Lung (tissue), 12 donors: ENCODE measurements around the gene SPAG5. TPM values are rescaled to one million over a fixed set of nuclear protein-coding genes. Genes with fewer than 3 reads are reported as not detected.
A peak's percentile ranks its signal among the peaks of the same experiment; 100 is the strongest.

ENCODE experiments used
- ATAC-seq: fragments of 200-7000 bp; cut with Tn5 transposase; one replicate; pipeline ENCODE4 v1.9.1; 2020; ENCODE audit warnings: moderate number of reproducible peaks; ENCODE audit not compliant: insufficient read depth, low FRiP score
- DNase-seq, 3 donors: peaks; one replicate each; pipeline ENCODE4 v3.0.0-alpha.2; 2013 to 2017
- H3K27ac ChIP-seq, 2 donors: one replicate each; pipeline ENCODE4 v1.5.1; 2013; ENCODE audit warnings: mild to moderate bottlenecking in 2 of 2, moderate library complexity in 2 of 2, control low read depth in 1 of 2, inconsistent platforms in 1 of 2, low read depth in 1 of 2, low read length in 1 of 2
- H3K27me3 ChIP-seq, 3 donors: one replicate each; pipeline ENCODE4 v1.5.1; 2013; ENCODE audit warnings: low read length in 2 of 3; ENCODE audit not compliant: control insufficient read depth in 3 of 3, insufficient read depth in 3 of 3
- H3K36me3 ChIP-seq, 4 donors: one replicate each; pipeline ENCODE4 v1.5.1; 2013; ENCODE audit warnings: low read length in 4 of 4, mild to moderate bottlenecking in 1 of 4, moderate library complexity in 1 of 4; ENCODE audit not compliant: control insufficient read depth in 4 of 4, insufficient read depth in 4 of 4
- H3K4me1 ChIP-seq, 5 donors: one replicate each; pipeline ENCODE4 v1.5.1; 2013; ENCODE audit warnings: low read length in 5 of 5, mild to moderate bottlenecking in 2 of 5, moderate library complexity in 1 of 5; ENCODE audit not compliant: control insufficient read depth in 5 of 5, insufficient read depth in 5 of 5
- H3K4me3 ChIP-seq: one replicate; pipeline ENCODE4 v1.5.1; 2013; ENCODE audit warnings: mild to moderate bottlenecking, control low read depth, moderate library complexity
- H3K9ac ChIP-seq, 2 donors: one replicate each; pipeline ENCODE4 v1.5.1; 2013; ENCODE audit warnings: low read length in 2 of 2, control low read depth in 1 of 2; ENCODE audit not compliant: insufficient read depth in 1 of 2
- H3K9me3 ChIP-seq, 4 donors: one replicate each; pipeline ENCODE4 v1.5.1; 2013; ENCODE audit warnings: low read length in 3 of 4, mild to moderate bottlenecking in 1 of 4, moderate library complexity in 1 of 4; ENCODE audit not compliant: control insufficient read depth in 4 of 4, insufficient read depth in 3 of 4
- WGBS, 2 donors: extraction: QIAGEN DNeasy Blood & Tissue Kit; methylation state at CpG; one replicate each; pipeline ENCODE4 v1.1.7; 2013; 5-methylcytosine and 5-hydroxymethylcytosine counted together
- polyA plus RNA-seq, 2 donors: library from polyadenylated mRNA; stranded (reverse); fragments of 200-250 nt; gene quantifications; one replicate each; pipeline ENCODE4 v1.2.1, GENCODE V29; 2013
- total RNA-seq, 2 donors: library from RNA; depleted of rRNA in 1 of 2; stranded (reverse); fragments of >200 nt in 1 of 2; gene quantifications; one replicate each; pipeline ENCODE4 v1.2.1, GENCODE V29; 2014 to 2021
- TF ChIP-seq, protein P1 (sequence below): IDR thresholded peaks from 2 replicates; pipeline ENCODE4 v1.5.1; 2012; ENCODE audit warnings: mild to moderate bottlenecking; ENCODE audit errors: control extremely low read depth, extremely low read depth
- donor health status: control.
- donor health status: control.
- donor health status: Bipolar disorder and iron deficiency.
- donor health status: healthy.
- donor health status: DM: yes; HTN: yes; CAD: no.

SPAG5 gene
- total and polyA plus RNA-seq, 4 donors, result 6.3 to 15.0 (median 10.2) TPM

DNA sequence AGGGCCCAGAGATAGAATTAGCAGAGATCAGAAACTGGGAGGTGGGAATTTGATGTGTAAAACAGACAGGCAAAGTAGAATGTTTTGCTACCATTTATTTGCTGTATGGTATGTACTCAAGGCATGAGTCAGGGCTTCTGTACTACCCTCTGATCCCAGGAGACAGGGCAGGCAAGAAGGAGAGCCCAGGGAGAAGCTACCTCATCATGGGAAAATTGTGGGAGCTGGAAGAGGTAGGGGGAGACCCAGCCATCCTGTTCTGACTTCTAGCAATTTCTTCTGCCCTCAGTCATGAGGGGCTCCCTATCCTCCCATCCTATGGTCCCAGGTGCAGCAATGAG is 25.8 kb downstream of the SPAG5 start:
- no peak for ATAC-seq
- peaks cover 0 to 5% (median under 1%) of the 10 kb centered on the region in 4 donors for H3K36me3 ChIP-seq
- TF ChIP-seq, protein P1, sequence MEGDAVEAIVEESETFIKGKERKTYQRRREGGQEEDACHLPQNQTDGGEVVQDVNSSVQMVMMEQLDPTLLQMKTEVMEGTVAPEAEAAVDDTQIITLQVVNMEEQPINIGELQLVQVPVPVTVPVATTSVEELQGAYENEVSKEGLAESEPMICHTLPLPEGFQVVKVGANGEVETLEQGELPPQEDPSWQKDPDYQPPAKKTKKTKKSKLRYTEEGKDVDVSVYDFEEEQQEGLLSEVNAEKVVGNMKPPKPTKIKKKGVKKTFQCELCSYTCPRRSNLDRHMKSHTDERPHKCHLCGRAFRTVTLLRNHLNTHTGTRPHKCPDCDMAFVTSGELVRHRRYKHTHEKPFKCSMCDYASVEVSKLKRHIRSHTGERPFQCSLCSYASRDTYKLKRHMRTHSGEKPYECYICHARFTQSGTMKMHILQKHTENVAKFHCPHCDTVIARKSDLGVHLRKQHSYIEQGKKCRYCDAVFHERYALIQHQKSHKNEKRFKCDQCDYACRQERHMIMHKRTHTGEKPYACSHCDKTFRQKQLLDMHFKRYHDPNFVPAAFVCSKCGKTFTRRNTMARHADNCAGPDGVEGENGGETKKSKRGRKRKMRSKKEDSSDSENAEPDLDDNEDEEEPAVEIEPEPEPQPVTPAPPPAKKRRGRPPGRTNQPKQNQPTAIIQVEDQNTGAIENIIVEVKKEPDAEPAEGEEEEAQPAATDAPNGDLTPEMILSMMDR, result no peak
- no peaks in the 10 kb centered on the region for H3K9me3 ChIP-seq
- no peak overlapping the region for H3K27ac ChIP-seq
- DNase-seq, result no peak
- peak overlapping the region in 1 of 2 donors; percentile 13 for H3K9ac ChIP-seq
- H3K27me3 ChIP-seq, result no peaks in the 10 kb centered on the region
- no peak overlapping the region for H3K4me3 ChIP-seq
- peaks cover 0 to 39% (median 0%) of the 10 kb centered on the region in 5 donors for H3K4me1 ChIP-seq

DNA sequence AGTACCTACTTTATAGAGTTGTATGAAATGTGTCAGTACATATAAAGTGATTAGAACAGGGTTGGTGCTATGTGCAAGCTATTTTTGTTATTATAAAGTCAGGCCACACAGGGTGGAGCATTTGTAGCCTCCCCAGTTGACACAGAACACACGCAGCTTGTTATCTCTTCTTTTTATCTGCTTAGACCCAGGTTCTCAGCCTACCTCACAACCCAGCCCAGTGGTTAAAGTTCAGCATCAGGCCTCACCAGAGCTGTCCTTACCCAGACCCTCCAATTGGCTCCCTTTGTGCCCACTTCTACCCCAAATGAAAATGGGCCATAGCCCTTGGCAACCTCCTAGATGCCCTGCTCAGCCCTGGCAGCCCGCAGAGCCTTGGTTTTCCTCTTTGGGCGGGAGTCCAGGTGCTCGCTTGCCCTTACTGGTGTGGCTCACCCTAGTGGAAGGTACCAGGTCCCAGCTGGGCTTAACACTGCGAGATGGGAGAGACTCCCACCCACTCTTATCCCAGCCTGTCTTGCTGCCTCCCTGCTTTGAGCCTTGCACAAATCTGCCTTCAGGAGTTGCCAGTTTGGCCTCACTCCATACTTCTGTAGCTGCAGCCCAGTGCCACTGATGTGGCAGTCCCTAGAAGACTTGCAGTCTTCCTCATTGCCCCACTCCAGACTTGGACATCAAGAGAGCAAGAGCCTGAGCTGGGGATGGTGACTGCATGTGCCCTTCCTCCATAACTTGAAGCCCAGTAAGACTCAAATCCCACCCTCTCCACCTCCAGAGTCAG is 26.4 kb downstream of the SPAG5 start:
- no peak for ATAC-seq
- TF ChIP-seq, protein P1, result no peak
- no peak overlapping the region for H3K27ac ChIP-seq
- no peaks in the 10 kb centered on the region for H3K27me3 ChIP-seq
- H3K4me1 ChIP-seq, result peaks cover 0 to 39% (median 0%) of the 10 kb centered on the region in 5 donors
- 80 to 88% methylated on average over 5 of the region's 5 CpGs for WGBS, 2 donors
- peaks cover 0 to 5% (median under 1%) of the 10 kb centered on the region in 4 donors for H3K36me3 ChIP-seq
- no peaks in the 10 kb centered on the region for H3K9me3 ChIP-seq
- H3K9ac ChIP-seq, result peak overlapping the region in 1 of 2 donors; percentile 13
- H3K4me3 ChIP-seq, result no peak overlapping the region
- DNase-seq, result no peak

DNA sequence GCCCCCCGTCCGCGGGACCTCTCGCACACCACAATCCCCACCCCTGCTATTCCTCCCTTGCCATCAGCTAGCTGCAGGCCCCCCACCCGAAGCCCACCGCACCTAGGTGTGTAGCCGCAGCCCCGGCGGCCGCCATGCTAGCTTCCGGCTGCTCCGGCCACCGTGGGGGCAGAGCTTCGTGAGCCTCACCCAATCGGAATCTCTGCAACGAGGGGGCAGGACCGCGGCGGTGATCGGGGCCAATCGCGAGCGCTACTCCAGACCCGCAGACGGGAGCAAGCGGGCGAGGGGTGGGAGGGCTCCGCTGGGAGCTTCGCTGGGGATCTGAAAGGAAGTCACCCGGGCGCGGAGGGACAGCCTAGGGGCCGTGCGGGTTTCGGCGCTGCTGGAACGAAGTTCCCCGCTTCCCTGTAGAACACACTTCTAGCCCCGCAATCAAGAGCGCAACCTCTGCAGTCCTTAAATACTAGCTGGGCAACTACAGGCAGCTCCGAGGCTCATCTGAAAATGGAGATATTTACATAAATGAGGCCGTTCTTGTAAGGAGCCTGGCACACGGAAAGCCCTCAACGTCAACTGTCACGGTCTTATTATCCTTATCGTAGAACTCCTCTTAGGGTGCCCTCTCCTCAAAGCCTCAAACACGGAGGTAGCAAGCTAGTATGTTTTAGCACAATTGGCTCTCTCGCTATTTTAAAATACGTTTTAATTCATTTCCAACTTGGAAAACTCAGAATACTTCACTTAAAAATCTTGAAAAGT is 27.3 kb downstream of the SPAG5 start, which contains the start of gene PIGS:
Gene PIGS, minus strand, starts transcription at position 164 of the 762 bp plus-strand sequence. Its CDS starts 28 bp downstream, at position 136.
- DNase-seq (peak; percentile 95 to 96 (median 95)), ATAC-seq (peak; percentile 100)
- Histone ChIP-seq H3K27me3 (no peaks in the 10 kb centered on the region), H3K9me3 (no peaks in the 10 kb centered on the region), H3K4me3 (peak within 1 kb of the TSS; percentile 90), H3K9ac (peak within 1 kb of the TSS; percentile 88 to 89), H3K36me3 (peaks cover 0 to 5% (median 1%) of the 10 kb centered on the region in 4 donors), H3K27ac (peak within 1 kb of the TSS; percentile 86), H3K4me1 (peaks cover 0 to 29% (median 0%) of the 10 kb centered on the region in 5 donors)
- TF ChIP-seq, protein P1, result no peak
- 0 to 1% methylated on average over 47 to 49 of the region's 49 CpGs for WGBS, 2 donors
